ENCODE data around the gene TMEM209.

TMEM209 gene

DNA sequence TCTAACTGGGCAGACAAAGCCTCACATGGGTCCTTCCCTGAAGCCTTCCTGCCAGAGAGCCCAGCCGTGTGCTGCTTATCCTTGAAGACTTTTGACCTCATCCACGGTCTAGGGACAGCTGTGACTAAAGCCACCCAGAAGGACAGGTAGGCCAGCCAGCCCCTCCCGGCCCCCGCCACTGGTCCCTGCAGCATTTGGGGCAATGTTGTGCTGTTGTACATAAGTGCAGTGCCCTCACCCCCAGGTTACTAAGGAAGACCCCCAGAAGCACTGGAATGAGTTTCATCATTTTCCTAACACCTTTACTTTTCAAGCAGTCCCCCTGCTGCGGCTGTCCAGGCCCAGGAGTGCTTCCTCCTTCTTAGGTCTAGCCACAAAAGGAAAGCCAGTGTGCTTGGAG is 43.0 kb downstream of the TMEM209 start:
- DNase-seq (ENCODE audit: low read depth, low spot score), result no peak
- in situ Hi-C loops (cut with HindIII; ENCODE audit: low sequenced_read_pairs), result no loop called here

DNA sequence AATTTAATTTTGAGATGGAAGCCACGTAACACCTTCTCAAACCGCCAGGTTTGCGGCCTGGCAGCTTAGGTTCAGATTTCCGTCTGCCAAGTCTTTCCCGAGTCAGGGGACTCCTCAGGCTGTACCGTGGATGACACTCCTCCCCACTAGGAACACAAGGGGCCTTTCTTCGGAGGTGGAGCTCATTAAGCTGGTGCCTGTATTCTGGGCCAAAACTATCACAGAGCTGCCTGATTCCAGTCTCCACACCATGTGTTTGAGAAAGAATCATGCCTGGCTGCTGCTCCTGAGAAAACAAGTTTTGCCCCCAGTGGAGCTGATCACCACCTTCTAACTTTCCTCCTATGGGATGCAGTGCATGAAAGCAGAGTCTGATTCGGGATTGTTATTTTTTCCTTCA is 44.8 kb downstream of the TMEM209 start:
- no peak overlapping the region for H3K4me3 ChIP-seq (ENCODE audit: low read depth, low read length)
- TF ChIP-seq, protein P1, sequence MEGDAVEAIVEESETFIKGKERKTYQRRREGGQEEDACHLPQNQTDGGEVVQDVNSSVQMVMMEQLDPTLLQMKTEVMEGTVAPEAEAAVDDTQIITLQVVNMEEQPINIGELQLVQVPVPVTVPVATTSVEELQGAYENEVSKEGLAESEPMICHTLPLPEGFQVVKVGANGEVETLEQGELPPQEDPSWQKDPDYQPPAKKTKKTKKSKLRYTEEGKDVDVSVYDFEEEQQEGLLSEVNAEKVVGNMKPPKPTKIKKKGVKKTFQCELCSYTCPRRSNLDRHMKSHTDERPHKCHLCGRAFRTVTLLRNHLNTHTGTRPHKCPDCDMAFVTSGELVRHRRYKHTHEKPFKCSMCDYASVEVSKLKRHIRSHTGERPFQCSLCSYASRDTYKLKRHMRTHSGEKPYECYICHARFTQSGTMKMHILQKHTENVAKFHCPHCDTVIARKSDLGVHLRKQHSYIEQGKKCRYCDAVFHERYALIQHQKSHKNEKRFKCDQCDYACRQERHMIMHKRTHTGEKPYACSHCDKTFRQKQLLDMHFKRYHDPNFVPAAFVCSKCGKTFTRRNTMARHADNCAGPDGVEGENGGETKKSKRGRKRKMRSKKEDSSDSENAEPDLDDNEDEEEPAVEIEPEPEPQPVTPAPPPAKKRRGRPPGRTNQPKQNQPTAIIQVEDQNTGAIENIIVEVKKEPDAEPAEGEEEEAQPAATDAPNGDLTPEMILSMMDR (IDR thresholded peaks at IDR 0.05; ENCODE audit: low read depth, low read length), result no peak
- no peak for DNase-seq (ENCODE audit: low read depth, low spot score)
- in situ Hi-C loops (cut with HindIII; ENCODE audit: low sequenced_read_pairs), result no loop called here

More for the DNA sequence above, 43.0 kb downstream of the TMEM209 start:
- TF ChIP-seq, protein P1 (IDR thresholded peaks at IDR 0.05; ENCODE audit: low read depth, low read length), result no peak
- H3K4me3 ChIP-seq (ENCODE audit: low read depth, low read length), result no peak overlapping the region

DNA sequence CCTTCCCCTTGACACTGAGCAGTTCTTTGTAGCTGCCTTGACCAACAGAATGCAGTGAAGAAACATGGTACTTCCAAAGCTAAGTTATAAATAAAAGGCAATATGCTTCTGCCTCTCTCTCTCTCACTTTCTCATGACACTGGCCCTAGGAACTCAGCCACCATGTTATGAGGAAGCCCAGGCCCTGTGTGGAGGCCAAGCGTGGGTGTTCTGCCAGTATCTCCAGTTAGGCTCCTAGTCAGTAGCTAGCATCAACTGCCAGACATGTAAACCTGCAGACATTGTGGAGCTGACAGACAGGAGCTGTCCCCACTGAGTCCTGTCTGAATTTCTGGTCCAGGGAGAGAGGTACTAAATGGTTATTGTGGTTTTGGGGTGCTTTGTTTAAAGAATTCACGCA is 45.2 kb downstream of the TMEM209 start:
- DNase-seq (ENCODE audit: low read depth, low spot score), result no peak
- in situ Hi-C loops (cut with HindIII; ENCODE audit: low sequenced_read_pairs), result no loop called here
- no peak overlapping the region for H3K4me3 ChIP-seq (ENCODE audit: low read depth, low read length)
- TF ChIP-seq, protein P1 (IDR thresholded peaks at IDR 0.05; ENCODE audit: low read depth, low read length), result no peak

DNA sequence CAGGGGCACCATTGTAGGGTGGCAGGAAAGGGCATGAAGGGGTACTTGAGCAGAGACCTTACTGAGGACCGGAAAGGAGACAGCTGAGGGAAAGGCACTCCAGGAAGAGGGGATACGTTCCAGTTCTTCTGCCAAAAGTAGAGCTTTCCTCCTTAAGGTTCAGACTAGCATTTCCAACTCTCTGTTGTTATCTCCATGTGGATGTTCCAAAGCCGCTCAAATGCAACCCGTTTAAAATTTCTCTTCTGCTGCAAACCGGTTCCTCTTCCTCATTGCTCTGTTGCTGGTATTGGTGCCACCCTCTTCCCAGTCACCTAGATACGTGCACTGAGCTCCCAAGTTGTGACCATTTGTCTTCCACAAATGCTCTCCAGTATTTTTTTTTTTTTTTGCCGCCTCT is 47.5 kb downstream of the TMEM209 start:
- no peak for DNase-seq (ENCODE audit: low read depth, low spot score)
- no peak overlapping the region for H3K4me3 ChIP-seq (ENCODE audit: low read depth, low read length)
- in situ Hi-C loops (cut with HindIII; ENCODE audit: low sequenced_read_pairs), result no loop called here
- TF ChIP-seq, protein P1 (IDR thresholded peaks at IDR 0.05; ENCODE audit: low read depth, low read length), result no peak

DNA sequence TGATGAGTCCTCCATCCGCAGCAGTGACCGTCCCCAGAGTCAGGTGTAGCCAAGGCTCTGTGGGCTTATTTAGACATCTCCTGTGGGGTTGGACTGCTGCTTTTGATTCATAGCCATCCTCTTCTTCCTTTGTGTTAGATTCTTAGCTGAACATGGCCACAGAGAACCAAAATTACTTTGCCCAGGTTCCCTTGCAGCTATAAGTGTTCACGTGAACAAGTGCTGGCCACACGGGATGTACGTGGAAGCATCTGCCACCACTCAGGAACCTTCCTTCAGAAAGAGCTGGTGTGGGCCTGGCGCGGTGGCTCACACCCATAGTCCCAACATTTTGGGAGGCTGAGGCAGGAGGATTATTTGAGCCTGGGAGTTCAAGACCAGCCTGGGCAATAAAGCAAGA is 49.1 kb downstream of the TMEM209 start:
- DNase-seq (ENCODE audit: low read depth, low spot score), result no peak
- TF ChIP-seq, protein P1 (IDR thresholded peaks at IDR 0.05; ENCODE audit: low read depth, low read length), result no peak
- no peak overlapping the region for H3K4me3 ChIP-seq (ENCODE audit: low read depth, low read length)
- in situ Hi-C loops (cut with HindIII; ENCODE audit: low sequenced_read_pairs), result no loop called here

DNA sequence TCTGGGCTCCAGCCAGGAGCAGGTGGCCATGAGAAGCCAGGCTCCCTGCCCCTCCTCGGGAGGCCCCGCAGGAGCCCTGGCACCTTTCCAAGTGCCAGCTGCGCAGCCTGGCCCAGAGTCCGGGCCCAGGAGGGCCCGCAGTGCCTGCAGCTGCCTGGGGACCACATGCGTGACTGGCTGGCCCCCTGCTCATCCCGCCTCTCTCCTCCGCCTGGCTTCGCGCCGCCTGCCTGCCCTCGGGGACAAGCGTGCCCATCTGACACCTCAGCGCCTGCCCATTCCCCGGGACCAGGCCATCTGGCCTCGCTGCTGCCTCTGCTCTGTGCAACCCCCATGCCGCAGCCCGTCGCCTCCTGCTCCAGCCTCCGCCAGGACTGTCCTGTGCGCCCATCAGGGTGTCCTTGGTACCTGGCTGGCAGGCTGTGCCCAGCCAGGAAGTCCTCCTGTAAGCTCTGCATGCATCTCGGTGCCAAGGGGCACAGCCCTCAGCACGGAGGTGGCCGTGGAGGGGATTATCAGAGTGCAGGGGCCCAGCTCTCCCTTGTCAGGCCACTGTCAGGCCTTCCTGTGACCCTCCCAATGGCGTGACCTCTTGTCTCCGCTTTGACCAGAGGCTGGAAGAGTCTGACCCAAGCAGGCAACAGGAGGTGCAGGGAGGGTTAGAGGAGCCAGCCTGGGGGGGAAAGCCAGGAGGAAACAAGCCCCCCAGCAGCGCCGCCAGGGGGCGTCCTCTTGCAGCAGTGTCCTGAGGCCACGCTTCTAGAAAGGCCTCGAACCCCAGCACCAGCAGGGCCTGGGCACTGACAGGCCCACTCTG is 50.5 kb downstream of the TMEM209 start:
- TF ChIP-seq, protein P1 (IDR thresholded peaks at IDR 0.05; ENCODE audit: low read depth, low read length), result peak; percentile 39
- DNase-seq (ENCODE audit: low read depth, low spot score), result no peak
- in situ Hi-C loops (cut with HindIII; ENCODE audit: low sequenced_read_pairs), result no loop called here
- H3K4me3 ChIP-seq (ENCODE audit: low read depth, low read length), result no peak overlapping the region

Measured in astrocyte of the spinal cord (primary cell).